GM19238 (cell line): Measurements from ENCODE around the gene RNF213.

Source experiments
- DNase-seq: peaks from one replicate; pipeline ENCODE4 v3.0.0; 2011; ENCODE audit warnings: low spot score; ENCODE audit not compliant: insufficient read length

The RNF213 gene

DNA sequence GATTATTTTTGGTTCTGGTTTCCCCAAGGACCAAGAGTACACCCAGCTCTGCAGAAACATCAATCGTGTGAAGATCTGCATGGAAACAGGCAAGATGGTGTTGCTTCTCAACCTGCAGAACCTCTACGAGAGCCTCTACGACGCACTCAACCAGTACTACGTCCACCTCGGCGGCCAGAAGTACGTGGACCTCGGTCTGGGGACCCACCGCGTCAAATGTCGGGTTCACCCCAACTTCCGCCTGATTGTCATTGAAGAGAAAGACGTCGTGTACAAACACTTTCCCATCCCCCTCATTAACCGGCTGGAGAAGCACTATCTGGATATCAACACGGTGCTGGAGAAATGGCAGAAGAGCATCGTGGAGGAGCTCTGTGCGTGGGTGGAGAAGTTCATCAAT, 86.9 kb downstream of the RNF213 start:
- no peak for DNase-seq

GRCh38 chr17:80347948-80348351, 87.3 kb downstream of the RNF213 start:
- no peak for DNase-seq

DNA sequence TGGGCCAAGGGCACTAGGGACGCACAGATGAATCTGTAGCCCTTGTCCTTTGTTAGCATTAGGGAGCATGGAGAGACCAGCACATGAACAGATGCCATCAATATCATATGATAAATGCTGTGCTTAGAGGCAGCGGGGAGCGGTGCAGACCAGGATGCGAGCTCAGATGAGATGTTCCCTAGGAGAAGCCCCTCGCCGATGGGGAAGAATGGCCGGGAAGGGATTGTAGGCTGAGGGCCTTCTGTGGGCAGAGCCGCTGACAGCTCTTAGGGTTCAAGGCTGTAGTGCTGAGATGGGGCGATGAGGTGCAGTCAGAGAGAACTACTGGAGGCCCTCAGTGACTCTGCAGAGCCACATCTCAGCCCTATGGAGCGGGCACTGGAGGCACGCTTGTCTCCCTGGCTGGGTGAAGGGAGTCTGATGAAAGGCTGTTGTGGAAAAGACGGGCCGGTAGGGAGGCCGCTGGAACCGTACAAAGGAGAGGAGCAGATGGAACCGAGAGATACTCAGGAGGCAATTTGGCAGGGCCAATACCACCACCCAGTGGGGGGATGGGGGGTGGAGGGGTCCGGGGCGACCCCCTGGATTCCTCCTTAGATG, 88.0 kb downstream of the RNF213 start:
- DNase-seq = no peak

DNA sequence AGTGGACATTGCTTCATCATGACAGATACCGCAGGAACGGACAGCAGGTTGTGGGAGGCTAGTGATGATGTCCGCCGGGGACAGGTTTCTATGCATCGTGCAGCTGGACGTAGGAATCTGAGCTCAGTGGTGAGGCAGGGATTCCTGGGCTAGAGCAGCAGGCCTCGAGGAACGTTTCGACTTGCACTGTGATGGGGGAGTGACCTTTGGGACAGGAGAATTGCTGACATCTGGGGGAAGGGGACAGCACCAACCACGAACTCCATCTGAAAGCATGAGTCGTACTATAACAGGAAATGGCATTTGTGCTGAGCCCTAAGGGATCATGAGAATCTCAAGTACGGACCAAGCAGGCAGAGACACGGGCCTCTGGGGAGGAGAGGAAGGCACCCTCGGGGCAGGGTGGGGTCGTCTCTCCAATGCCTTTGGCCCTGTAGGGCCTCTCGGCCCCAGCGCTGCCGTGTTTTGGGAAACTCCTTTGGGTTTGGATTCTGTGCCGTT, 88.5 kb downstream of the RNF213 start:
- no peak for DNase-seq

- no peak for DNase-seq
Measured at GRCh38 chr17:80349751-80350150, 89.1 kb downstream of the RNF213 start.

DNA sequence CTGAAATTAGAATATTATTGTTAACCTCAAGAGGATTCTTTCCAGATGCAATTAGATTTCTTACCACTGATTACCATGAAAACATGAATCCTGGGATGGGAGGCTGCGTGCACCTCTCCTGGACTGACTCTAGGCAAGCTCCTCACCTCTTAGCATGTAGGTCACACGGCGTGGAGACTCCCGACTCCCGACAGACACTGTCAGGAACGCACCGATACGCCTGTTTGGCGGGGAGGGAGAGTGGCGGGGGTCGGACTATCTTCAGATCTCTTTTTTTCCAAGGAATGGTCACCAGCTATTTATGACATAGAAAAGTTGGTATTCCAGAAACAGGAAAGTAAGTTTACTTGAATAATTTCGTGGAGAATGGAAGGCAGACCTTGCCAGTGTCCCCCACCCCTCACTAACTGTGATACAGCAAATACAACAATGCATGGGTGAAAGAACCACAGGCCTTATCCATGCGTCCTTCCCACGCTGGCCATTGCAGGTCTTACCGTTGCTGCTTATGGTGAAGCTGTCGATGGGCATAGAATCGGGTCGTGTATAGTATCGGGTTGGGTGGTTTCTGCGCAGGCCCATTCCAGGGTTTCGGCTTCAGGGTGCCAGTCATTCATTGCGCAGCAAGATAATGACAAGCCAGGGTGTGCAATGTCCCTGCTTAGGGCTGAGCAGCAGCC, 91.7 kb downstream of the RNF213 start:
- DNase-seq = no peak

DNA sequence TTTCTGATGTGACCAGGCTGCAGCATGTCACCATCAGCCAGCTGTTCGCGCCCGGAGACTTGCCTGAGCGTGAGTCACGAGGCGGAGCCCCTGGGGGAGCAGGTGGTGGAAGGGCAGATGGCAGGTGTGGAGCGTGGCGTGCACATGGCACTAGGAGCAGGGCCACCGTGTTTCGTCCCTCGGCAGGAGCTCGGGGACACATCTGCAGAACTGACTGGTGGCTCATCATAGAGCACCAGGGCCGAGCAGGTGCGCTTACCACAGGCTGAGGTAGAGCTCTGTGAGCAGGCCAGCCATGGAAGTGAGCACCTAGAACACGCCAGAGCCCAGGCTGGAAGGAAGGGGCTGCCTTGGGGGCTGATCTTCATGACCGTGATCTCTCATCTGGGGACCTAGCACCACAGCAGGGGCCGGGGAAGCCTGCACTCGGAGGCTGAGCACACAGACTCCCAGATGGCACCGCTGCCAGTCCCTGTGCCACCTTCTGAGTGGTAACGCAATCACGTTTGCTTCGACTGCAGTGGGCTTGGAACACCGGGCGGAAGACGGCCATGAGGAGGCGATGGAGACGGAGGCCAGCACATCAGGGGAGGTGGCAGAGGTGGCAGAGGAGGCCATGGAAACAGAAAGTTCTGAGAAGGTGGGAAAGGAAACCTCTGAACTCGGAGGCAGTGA, 92.5 kb downstream of the RNF213 start:
- no peak for DNase-seq

GRCh38 chr17:80353718-80354275, 93.1 kb downstream of the RNF213 start:
- DNase-seq = no peak

DNA sequence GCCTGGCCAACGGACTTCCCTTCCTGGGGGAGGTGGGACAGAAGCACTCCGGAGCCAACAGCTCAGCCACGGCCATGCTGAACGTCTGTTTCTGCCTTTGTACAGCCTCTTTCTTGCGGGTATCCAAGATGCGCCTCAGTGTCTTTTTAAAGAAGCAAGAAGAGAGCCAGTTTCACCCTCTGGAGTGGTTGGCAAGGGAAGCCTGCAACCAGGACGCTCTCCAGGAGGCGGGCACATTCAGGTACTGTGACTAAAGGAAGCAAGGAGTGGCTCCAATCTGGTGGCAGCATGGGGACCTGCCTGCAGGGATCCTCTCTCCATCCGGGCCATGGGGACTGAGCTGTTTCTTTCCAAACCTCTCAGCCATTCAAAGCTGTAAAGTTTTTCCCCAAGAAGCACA, 93.7 kb downstream of the RNF213 start:
- no peak for DNase-seq

DNA sequence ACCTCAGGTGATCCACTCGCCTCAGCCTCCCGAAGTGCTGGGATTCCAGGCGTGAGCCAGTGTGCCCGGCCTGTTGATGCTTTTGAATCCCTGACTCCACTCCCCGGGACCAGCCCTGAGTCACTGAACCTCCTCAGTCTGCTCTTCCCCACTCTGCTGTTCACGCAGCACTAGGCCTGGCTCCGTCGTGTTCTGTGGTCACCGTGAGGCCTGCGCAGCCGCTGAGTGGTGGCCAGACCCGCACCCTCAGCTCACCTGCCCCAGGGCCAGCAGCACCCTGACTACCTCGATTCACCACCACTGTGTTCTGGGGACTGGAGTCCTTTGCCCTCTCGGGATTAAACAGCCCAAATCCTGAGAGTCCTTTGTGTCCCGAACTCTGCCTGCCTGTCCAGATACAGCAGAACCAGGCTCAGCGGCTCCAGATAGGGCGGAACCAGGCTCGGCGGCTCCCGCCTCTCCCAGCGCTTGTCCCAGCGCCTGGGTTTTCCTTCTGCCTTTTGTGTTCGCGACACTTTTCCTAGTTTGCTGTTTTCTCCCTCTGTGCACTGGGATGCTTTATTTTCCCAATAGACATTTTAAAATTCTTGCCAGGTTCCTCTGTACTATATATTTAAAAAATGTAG, 95.7 kb downstream of the RNF213 start:
- DNase-seq = no peak

GRCh38 chr17:80358131-80358530, 97.5 kb downstream of the RNF213 start:
- DNase-seq = no peak

DNA sequence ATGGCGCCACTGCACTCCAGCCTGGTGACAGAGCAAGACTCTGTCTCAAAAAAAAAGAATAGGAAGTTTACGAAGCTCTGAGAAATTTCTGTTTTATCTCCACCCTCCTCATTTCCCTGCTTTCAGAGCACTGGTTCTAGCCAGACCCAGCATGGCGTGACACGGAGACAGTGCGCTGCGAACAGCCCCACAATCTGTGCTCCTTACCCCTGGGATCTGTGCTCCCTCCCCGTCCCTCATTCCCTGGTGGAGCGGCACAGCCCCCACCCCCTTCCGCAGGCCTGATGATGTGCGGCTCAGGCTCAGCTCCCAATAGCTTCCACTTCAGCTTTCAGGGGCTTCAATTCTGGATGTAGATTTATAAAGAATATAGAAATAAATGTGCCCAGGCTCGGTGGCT, 98.2 kb downstream of the RNF213 start:
- DNase-seq = no peak

DNA sequence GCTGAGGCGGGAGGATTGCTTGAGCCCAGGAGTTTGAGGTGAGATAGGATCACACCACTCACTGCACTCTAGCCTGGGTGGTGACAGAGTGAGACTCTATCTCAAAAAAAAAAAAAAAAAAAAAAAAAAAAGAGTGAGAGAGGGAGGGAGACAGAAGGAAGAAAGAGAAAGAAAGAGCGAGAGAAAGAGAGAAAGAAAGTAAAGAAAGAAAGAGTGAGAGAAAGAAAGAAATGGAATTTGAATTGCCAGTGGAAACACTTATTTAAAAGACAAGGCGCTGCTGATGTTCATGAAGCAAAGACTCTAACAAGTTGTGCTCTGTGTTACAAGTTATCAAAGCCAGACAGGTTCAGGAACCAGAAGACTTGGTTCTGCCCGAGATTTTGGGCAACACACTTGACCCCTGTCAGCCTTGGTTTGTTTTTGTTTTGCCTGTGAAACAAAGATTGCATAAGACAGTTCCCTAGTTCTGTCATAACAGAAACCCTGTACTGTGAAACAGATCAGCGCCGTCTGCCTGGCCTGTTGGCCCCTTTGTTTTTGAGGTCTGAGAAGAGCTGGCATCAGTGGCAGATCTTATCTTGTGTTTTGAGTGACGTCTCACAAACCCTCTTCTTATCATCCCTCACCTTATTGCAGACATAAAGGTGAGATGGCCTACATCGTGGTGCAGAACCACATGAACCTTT, 98.9 kb downstream of the RNF213 start:
- DNase-seq = no peak

- DNase-seq = no peak
Measured at GRCh38 chr17:80360396-80360795, 99.7 kb downstream of the RNF213 start.

DNA sequence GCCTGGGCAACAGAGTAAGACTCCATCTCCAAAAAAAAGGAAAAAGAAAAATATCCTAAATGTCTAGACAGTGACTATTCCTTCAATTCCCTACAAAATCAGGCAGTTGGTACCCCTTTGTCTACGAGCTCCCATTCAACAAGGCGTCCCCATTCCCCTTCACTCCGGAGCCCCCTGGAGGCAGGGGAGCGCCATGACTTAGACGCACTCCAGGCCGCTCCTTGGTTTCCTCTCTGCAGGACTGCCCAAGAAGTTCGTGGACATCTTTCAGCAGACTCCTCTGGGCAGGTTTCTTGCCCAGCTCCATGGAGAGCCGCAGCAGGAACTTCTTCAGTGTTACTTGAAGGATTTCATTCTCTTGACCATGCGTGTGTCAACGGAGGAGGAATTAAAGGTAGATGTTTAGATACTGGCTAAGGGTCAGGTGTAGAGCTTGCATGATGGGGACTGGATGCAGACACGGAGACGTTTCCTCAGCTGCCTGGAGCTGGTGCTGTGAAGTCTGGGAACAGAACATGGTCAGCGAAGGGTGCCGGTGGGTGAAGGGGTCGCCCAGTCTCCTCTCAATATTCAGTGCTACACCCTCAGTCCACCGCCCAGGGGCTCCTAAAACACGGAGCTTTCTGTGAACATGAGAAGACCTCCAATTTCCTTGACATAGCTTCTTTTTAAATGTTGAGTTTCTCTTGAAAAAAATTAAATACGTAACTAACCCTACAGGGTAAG, 101.0 kb downstream of the RNF213 start:
- DNase-seq = no peak

GRCh38 chr17:80362428-80363119, 101.9 kb downstream of the RNF213 start:
- DNase-seq = no peak

DNA sequence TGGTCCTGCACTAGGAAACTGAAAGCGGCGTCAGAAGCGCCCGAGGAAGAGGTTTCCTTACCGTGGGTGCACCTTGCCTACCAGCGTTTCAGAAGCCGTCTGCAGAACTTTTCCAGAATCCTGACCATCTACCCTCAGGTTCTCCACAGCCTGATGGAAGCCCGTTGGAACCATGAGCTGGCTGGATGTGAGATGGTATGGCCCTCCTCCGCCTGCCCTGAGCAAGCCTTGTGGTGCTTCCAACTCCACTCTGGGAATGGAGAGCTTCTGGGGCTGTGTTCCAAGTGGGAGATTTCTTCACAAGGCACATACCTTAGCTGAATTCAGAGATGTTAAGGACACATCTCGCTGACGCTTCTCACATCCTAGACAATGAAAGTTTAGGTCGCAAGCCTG, 102.5 kb downstream of the RNF213 start:
- DNase-seq = no peak

DNA sequence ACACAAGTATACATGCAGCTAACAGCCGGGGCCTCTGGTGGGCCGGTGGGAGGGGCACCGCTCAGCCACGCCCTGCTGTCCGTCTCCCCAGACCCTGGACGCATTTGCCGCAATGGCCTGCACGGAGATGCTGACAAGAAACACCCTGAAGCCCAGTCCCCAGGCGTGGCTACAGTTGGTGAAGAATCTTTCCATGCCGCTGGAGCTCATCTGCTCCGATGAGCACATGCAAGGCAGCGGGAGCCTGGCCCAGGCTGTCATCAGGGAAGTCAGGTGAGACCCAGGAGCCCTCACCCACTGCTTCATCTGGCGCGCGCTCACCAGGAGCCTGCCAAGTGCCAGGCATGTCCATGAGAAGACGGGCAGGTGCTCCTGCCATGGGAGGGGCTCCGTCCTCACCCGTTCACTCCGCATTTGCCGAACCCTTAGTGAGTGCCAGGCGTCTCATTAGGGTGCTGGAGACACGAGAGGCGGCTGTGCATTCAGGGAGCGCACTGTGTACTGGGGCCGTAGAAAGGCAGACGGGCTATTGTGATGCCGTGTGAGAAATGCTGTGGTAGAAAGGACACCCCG, 103.0 kb downstream of the RNF213 start:
- no peak for DNase-seq

- DNase-seq = no peak
Measured at GRCh38 chr17:80364091-80364691, 103.5 kb downstream of the RNF213 start.
